Endometrial microvascular endothelial cells (primary cell): ENCODE data around the gene STAM2. TPM values are rescaled to one million over a fixed set of nuclear protein-coding genes. Genes with fewer than 3 reads are reported as not detected.
"Not testable (repeated sequence)": the region's sequence is repeated elsewhere in the genome, so short reads cannot be mapped to it uniquely, and the experiment has no call there.

ENCODE experiments used
- in situ Hi-C: cut with HindIII; loops from 2 replicates; pipeline ENCODE4 v1.10.0; 2017; ENCODE audit warnings: low sequenced_read_pairs, low pct_unique_long_range_greater_than_20kb; ENCODE audit errors: inconsistent ontology term
- total RNA-seq: library from RNA; depleted of rRNA; stranded (reverse); fragments of >200 nt; gene quantifications from one replicate; pipeline ENCODE4 v1.2.3, GENCODE V29; 2015; ENCODE audit errors: inconsistent ontology term

Gene STAM2
- total RNA-seq, 1 donor from 2014 or later, result 17.2 TPM

- in situ Hi-C loops, result no loop called here
Measured at GRCh38 chr2:152174574-152174973, 989 bp downstream of the STAM2 start.

- in situ Hi-C loops, result no loop called here
Measured at GRCh38 chr2:152173831-152174230, 1.7 kb downstream of the STAM2 start.

GRCh38 chr2:152172201-152172785 lies 3.3 kb downstream of the STAM2 start:
- in situ Hi-C loops, result not testable (repeated sequence)

- in situ Hi-C loops, result no loop called here
Measured at GRCh38 chr2:152171718-152172117, 3.8 kb downstream of the STAM2 start.

GRCh38 chr2:152169158-152169557 lies 6.4 kb downstream of the STAM2 start:
- in situ Hi-C loops, result not testable (repeated sequence)

- in situ Hi-C loops, result not testable (repeated sequence)
Measured at GRCh38 chr2:152167470-152167869, 8.1 kb downstream of the STAM2 start.

GRCh38 chr2:152167065-152167464 lies 8.5 kb downstream of the STAM2 start:
- in situ Hi-C loops, result no loop called here

GRCh38 chr2:152166633-152167032 lies 8.9 kb downstream of the STAM2 start:
- in situ Hi-C loops, result no loop called here

GRCh38 chr2:152165780-152166179 lies 9.8 kb downstream of the STAM2 start:
- in situ Hi-C loops, result no loop called here

- in situ Hi-C loops, result no loop called here
Measured at GRCh38 chr2:152165306-152165705, 10.3 kb downstream of the STAM2 start.

GRCh38 chr2:152163669-152164068 lies 11.9 kb downstream of the STAM2 start:
- in situ Hi-C loops, result not testable (repeated sequence)

GRCh38 chr2:152162141-152162540 lies 13.4 kb downstream of the STAM2 start:
- in situ Hi-C loops, result no loop called here

- in situ Hi-C loops, result no loop called here
Measured at GRCh38 chr2:152161598-152161997, 14.0 kb downstream of the STAM2 start.

- in situ Hi-C loops, result not testable (repeated sequence)
Measured at GRCh38 chr2:152160378-152160777, 15.2 kb downstream of the STAM2 start.

- in situ Hi-C loops, result no loop called here
Measured at GRCh38 chr2:152157253-152157652, 18.3 kb downstream of the STAM2 start.

- in situ Hi-C loops, result no loop called here
Measured at GRCh38 chr2:152155209-152155608, 20.4 kb downstream of the STAM2 start.

- in situ Hi-C loops, result no loop called here
Measured at GRCh38 chr2:152154462-152154861, 21.1 kb downstream of the STAM2 start.

GRCh38 chr2:152134488-152135280 lies 40.9 kb downstream of the STAM2 start:
- in situ Hi-C loops, result no loop called here

GRCh38 chr2:152132306-152132705 lies 43.3 kb downstream of the STAM2 start:
- in situ Hi-C loops, result no loop called here

GRCh38 chr2:152127628-152128027 lies 47.9 kb downstream of the STAM2 start:
- in situ Hi-C loops, result no loop called here
